ENCODE results near the gene SEC14L1.

DNA sequence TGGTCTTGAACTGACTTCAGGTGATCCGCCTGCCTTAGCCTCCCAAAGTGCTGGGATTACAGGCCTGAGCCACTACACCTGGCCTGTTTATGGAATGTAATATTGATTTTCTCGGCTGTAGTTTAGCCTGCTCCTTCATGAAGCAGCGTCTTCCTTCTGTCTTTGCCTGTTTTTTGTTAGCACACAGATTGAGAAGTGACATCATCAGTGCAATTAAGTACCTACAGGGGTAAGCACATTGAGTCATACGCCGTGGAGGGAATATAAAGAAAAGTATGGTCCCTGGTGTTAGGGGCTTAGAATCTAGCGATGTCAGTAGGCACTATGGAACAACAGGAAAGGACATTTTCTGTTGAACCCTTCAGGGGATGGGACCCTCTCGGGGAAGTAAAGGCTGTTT is 48.7 kb upstream of the SEC14L1 start:
- TF ChIP-seq, protein P1, sequence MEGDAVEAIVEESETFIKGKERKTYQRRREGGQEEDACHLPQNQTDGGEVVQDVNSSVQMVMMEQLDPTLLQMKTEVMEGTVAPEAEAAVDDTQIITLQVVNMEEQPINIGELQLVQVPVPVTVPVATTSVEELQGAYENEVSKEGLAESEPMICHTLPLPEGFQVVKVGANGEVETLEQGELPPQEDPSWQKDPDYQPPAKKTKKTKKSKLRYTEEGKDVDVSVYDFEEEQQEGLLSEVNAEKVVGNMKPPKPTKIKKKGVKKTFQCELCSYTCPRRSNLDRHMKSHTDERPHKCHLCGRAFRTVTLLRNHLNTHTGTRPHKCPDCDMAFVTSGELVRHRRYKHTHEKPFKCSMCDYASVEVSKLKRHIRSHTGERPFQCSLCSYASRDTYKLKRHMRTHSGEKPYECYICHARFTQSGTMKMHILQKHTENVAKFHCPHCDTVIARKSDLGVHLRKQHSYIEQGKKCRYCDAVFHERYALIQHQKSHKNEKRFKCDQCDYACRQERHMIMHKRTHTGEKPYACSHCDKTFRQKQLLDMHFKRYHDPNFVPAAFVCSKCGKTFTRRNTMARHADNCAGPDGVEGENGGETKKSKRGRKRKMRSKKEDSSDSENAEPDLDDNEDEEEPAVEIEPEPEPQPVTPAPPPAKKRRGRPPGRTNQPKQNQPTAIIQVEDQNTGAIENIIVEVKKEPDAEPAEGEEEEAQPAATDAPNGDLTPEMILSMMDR (IDR thresholded peaks at IDR 0.05; ENCODE audit: poor library complexity) = no peak
- TF ChIP-seq EZH2phosphoT487 (IDR thresholded peaks at IDR 0.05; ENCODE audit: low read depth, severe bottlenecking, unreplicated experiment) = no peak
- TF ChIP-seq EZH2 (IDR thresholded peaks at IDR 0.05; ENCODE audit: borderline replicate concordance) = no peak

Data from hepatocyte (in vitro differentiated cells).